Mesodermal cell (in vitro differentiated cells): ENCODE measurements around the gene ZNF497.
"Not testable (repeated sequence)": the region's sequence is repeated elsewhere in the genome, so short reads cannot be mapped to it uniquely, and the experiment has no call there.

Experiments
- H3K27ac ChIP-seq: 2 replicates; pipeline ENCODE4 v1.7.0; 2013; ENCODE audit warnings: mild to moderate bottlenecking, low read depth, low read length, moderate library complexity; ENCODE audit not compliant: severe bottlenecking
- H3K36me3 ChIP-seq: 2 replicates; pipeline ENCODE4 v1.7.1; 2013; ENCODE audit warnings: mild to moderate bottlenecking, low read length, moderate library complexity; ENCODE audit not compliant: control insufficient read depth, insufficient read depth
- H3K4me1 ChIP-seq: one replicate; pipeline ENCODE4 v1.7.1; 2013; ENCODE audit warnings: mild to moderate bottlenecking, low read length; ENCODE audit not compliant: insufficient read depth, control insufficient read depth, poor library complexity, severe bottlenecking
- H3K4me3 ChIP-seq: 2 replicates; pipeline ENCODE4 v1.7.0; 2013; ENCODE audit warnings: low read length, control low read depth, mild to moderate bottlenecking; ENCODE audit not compliant: insufficient read depth, poor library complexity, severe bottlenecking; ENCODE audit errors: extremely low read depth
- H3K9me3 ChIP-seq: 2 replicates; pipeline ENCODE4 v1.7.1; 2013; ENCODE audit warnings: mild to moderate bottlenecking, low read length, moderate library complexity; ENCODE audit not compliant: control insufficient read depth
- WGBS, 2 experiments: methylation state at CpG; one replicate each; pipeline ENCODE4 v1.1.5; 2013; ENCODE audit warnings: missing lambda C conversion rate in 2 of 2; ENCODE audit not compliant: insufficient coverage in 2 of 2; 5-methylcytosine and 5-hydroxymethylcytosine counted together

Gene ZNF497

DNA sequence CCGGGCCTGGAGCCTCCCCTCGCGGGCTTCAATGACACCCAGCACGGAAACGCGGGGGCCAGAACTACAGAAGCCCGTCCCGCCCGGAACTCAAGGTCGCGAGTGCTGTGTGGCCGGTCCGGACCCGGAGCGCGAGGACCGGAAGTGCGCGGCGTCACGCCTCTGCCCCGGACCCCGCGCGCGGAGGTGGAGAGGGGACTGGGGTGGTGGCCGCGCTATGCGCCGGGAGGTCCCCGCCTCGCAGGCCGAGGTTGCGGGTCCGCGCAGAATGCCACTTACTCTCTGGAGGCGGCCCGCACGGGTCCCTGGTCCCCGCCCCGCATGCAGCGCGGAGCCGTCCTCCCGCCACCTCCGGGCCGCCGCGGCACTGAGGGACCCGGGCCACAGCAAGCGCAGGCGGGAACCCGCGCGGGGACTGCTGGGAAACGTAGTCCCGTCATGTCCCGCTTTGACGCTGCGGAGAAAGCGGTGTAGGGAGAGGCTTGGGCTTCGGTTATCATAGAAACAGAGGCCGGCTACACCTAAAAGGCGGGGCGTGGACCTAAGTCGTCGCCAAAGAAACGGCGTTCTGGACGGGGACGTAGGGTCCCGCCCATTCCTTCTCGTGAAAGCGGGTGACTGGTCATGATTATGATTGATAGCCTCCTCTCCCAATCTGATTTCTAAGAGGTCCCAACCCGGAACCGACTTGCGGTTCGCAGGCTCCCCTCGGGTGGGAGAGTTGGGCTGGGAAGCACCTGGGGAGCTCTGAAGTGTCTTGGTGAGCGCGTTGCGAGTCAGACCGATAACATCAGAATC is 18.3 kb upstream of the ZNF497 start, which contains the start of gene ZNF837:
ZNF837 (minus strand) TSS at position 369 of the 798 bp plus-strand sequence. CDS start 11,698 bp downstream, outside the sequence.
- Histone ChIP-seq H3K27ac (peak within 1 kb of the TSS; percentile 75), H3K4me1 (peaks cover 8% of the 10 kb centered on the region), H3K9me3 (no peaks in the 10 kb centered on the region), H3K36me3 (no peaks in the 10 kb centered on the region), H3K4me3 (peak within 1 kb of the TSS; percentile 64)
- WGBS, 2 experiments: 0% methylated on average over 64 to 65 of the region's 83 CpGs

DNA sequence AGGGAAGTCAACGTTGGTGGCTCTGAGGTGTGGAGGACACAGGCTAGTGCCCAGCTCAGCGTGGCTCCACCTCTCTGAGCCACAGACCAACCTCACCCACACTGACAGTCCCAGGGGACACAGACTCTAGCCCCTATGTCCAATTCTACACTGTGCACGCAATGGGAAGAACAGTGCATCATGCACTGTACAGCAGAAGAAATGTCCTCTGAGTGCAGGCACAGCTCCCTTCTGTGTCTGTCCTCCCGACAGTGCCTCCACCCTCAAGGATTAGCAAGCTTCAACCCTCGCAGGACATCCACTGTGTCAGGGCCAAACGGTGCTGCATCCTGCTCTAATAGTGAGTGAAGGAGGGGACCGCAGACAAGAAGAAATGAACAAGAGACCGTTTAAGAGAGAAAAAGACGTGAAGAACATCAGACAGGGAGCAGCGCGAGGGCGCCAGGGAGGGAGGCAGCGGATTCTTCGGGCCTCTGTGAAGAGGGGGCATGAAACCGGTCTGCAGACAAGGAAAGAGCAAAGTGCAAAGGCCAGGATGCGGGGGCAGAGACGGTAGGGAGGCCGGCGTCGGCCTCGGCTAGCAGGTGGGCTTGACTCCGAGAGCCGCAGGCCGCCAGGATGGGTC is 17.6 kb upstream of the ZNF497 start:
- H3K36me3 ChIP-seq: no peaks in the 10 kb centered on the region
- H3K27ac ChIP-seq: peak overlapping the region; percentile 75
- H3K9me3 ChIP-seq: no peaks in the 10 kb centered on the region
- WGBS, 2 experiments: 11 to 15% methylated on average over 24 of the region's 24 CpGs
- peak overlapping the region; percentile 64 for H3K4me3 ChIP-seq
- H3K4me1 ChIP-seq: peaks cover 1% of the 10 kb centered on the region

DNA sequence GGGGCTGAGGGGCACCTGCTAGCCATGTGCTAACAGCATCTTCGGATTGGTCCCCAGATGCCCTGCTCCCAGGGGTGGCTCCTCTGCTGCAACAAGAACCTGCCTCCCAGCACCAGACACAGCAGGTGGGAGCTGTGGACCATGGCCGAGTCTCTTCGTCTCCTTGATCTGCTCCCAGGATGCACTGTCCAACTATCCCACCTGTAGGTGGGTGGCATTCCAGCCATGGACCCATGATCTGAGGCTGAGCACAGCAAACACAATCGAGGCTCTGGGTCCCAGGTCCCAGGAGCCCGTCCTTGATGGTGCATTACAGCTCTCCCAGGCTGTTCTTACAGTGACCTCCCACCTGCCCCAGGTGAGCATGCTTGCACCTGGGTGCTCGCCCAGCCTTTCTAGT is 16.7 kb upstream of the ZNF497 start:
- Histone ChIP-seq H3K27ac (no peak overlapping the region), H3K4me1 (no peaks in the 10 kb centered on the region), H3K4me3 (no peak overlapping the region), H3K9me3 (no peaks in the 10 kb centered on the region), H3K36me3 (no peaks in the 10 kb centered on the region)
- WGBS, 2 experiments: 88 to 94% methylated on average over 6 of the region's 6 CpGs

DNA sequence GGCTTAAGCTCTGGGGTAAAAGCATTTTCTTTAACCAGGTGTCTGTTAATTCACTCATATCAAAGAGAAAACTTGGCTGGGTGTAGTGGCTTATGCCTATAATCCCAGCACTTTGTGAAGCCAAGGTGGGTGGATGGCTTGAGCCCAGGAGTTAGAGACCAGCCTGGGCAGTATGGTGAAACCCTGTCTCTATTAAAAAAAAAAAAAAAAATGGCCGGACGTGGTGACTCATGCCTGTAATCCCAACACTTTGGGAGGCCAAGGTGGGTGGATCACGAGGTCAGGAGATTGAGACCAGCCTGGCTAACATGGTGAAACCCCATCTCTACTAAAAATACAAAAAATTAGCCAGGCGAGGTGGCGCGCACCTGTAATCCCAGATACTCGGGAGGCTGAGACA is 14.2 kb upstream of the ZNF497 start:
- not testable (repeated sequence) for H3K4me3 ChIP-seq, H3K4me1 ChIP-seq, H3K27ac ChIP-seq, H3K9me3 ChIP-seq, H3K36me3 ChIP-seq
- 98 to 100% methylated on average over 1 to 4 of the region's 7 CpGs for WGBS, 2 experiments

DNA sequence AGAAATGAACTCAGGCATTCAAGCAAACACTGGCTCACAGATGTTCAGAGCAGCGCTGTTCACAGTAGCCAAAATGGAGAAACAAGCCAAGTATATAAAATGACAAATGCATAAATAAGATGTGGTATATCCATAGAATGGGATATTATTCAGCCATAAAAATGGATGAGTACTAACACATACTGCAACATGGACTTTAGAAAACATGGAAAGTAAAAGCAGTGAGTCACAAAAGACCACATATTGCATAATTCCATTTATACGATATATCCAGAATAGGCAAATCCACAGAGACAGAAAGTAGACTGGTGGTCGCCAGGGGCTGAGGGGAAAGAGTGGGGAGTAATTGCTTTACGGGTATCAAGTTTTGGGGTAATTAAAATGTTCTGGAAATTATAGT is 11.6 kb upstream of the ZNF497 start:
- no peaks in the 10 kb centered on the region for H3K4me1 ChIP-seq
- H3K27ac ChIP-seq: no peak overlapping the region
- no peaks in the 10 kb centered on the region for H3K36me3 ChIP-seq
- WGBS, 2 experiments: 90 to 100% methylated on average over 2 of the region's 4 CpGs
- H3K9me3 ChIP-seq: no peaks in the 10 kb centered on the region
- no peak overlapping the region for H3K4me3 ChIP-seq

DNA sequence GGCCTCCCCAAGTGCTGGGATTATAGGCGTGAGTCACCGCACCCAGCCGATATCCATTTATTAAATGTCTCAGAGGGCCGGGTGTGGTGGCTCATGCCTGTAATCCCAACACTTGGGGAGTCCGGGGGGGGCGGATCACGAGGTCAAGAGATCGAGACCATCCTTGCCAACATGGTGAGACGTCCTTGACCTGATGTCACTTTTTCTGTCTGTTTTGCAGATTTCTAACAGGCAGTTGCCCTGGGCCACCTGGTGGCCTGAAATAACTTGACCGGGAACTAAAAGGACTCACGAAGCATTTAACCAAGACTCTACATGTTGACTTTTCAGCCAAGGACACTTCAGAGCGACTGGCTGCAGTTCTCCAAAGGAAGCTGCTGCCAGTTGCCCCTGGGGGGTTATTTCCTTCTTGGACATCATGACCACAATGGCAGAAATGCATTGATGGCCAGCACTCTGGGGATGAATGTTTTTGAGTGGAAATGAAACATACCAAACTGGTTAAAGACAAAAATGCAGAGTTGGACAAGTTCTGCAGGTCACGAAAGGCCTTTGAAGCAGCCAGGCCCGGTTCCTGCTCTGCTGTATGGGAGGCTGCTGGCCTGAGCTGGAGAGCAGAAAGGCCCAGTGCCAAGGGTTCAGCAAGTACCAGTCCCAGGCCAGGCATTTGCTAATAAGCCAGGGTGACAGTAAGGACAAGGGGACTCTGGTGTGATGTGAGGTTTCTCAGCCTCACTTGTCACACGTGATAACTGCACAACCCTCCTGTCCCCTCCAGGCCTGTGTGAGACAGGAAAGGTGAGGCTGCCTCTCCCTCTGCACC is 10.0 kb upstream of the ZNF497 start:
- Histone ChIP-seq H3K27ac (no peak overlapping the region), H3K4me1 (no peaks in the 10 kb centered on the region), H3K4me3 (no peak overlapping the region), H3K9me3 (no peaks in the 10 kb centered on the region), H3K36me3 (no peaks in the 10 kb centered on the region)
- 74 to 82% methylated on average over 14 to 15 of the region's 15 CpGs for WGBS, 2 experiments

DNA sequence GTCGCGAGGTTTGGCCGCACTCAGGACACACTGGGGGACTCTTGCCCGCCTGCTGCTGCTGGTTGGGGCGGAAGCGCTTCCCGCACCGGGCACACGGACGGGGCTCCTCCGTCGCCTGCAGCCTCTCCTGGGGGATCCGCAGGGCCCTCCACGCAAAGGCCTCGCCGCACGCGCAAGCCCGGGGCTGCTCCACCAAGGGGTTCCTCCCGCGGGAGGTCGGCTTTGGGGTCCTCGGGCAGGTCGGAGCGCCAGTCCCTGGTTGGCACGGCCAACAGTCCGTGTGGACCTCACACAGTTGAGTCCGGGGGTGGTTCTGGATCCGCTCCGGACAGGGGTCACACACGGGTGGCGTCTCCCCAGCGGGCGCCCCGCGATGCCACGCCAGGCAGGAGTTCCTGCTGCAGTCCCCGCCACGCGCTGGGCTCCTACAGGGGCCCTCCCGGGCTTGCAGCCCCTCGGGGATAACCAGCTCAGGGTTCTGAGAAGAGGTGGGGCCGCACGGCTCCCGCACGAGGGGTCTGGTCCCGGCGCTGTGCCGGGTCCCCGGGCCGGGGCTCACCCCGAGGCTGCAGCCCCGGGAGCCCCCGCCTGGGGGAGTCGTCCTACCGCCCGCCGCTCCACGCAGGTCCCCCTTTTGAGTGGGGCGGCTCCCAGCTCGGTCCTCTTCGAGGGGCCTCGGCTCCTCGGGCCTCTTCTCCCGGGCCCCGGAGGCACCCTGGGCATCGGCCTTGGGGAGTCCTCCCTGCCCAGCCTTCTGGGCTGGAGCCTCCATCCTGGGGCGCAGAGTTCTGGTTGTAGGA is 6.2 kb upstream of the ZNF497 start:
- 94% methylated on average over 48 to 64 of the region's 68 CpGs for whole genome bisulfite sequencing, 2 experiments
- no peak overlapping the region for H3K27ac ChIP-seq
- H3K36me3 ChIP-seq: no peaks in the 10 kb centered on the region
- no peak overlapping the region for H3K4me3 ChIP-seq
- no peaks in the 10 kb centered on the region for H3K9me3 ChIP-seq
- H3K4me1 ChIP-seq: no peaks in the 10 kb centered on the region

DNA sequence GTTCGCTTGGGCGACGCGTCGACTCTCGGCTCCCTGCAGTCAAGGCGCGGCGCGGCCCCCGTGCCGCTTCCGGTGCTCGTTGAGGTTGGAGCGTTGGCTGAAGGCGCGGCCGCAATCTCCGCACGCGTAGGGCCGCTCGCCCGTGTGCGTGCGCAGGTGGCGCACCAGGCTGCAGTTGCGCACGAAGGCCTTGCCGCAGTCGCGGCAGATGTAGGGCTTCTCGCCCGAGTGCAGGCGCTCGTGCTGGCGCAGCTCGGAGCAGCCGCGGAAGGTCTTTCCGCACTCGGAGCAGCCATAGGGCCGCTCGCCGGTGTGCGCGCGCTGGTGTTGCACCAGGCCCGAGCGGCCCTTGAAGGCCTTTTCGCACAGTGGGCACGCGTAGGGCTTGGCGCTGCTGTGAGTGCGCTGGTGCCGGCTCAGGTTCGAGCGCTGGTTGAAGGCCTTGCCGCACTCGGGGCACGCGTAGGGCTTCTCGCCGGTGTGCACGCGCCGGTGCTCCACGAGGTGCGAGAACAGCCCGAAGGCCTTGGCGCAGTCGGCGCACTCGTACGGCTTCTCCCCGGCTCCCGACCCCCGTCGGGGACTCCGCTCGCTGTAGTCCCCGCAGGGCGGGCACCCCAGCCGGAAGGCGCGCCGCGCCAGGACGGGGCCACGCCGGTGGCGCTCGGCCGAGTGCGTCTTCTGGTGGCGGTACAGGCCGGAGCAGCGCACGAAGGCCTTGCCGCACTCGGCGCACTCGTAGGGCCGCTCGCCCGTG is 5.3 kb upstream of the ZNF497 start:
- Histone ChIP-seq H3K4me3 (no peak overlapping the region), H3K9me3 (no peaks in the 10 kb centered on the region), H3K4me1 (no peaks in the 10 kb centered on the region), H3K36me3 (no peaks in the 10 kb centered on the region), H3K27ac (no peak overlapping the region)
- 96 to 98% methylated on average over 92 to 106 of the region's 106 CpGs for WGBS, 2 experiments

DNA sequence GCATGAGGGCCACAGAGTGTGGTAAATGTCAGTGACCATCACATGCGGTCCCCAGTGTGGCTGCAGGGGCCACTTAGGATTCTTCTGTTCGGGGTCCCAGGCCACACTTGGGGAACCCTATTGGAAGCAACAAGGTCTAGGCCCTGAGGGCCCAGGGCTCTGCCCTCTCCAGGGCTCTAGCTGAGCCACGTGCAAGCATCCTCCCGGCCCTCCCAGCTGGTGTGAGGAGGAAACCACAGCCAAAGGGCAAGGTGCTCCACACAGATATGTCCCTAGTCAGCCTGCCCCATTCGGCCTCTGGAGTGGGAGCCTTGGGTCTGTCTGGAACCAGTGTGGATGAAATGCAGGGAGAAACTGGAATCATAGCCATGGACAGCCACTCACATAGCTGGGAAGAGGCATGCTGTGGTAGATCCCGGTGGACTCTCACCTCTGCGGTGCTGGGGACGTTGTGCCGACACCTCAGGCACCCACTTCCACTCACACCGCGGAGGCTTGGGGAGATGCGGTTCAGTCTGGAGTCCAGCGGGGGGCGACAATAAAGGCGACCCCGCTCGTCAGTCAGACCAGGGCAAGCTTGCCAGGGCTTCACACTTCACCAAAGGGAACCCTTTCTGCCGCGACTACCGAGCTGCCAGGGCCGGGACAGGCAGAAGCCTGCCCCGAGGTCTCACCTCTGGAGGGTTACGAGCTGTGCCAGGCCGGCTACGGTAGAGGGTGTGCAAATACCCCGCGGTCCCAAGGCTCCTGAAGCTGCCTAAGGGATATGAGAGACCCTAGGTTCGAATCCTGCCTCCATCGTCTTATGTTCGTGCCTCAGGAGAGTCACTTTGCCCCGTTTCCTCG is 4.3 kb upstream of the ZNF497 start:
- WGBS, 2 experiments: 90 to 94% methylated on average over 31 to 32 of the region's 32 CpGs
- Histone ChIP-seq H3K4me3 (no peak overlapping the region), H3K4me1 (no peaks in the 10 kb centered on the region), H3K36me3 (no peaks in the 10 kb centered on the region), H3K9me3 (no peaks in the 10 kb centered on the region), H3K27ac (no peak overlapping the region)
